ENCODE measurements around the gene TMPRSS11E.
A peak's percentile ranks its signal among the peaks of the same experiment; 100 is the strongest.

The TMPRSS11E gene

GRCh38 chr4:68490826-68491457 is 43.7 kb downstream of the TMPRSS11E start:
- Histone ChIP-seq H4K20me1 (ENCODE audit: insufficient read depth, low read length, poor library complexity, severe bottlenecking) (no peaks in the 10 kb centered on the region), H3K9me3 (ENCODE audit: insufficient read depth, low read depth, low read length) (no peaks in the 10 kb centered on the region)

GRCh38 chr4:68494688-68495087 is 47.4 kb downstream of the TMPRSS11E start:
- no peaks in the 10 kb centered on the region for H3K36me3 ChIP-seq (ENCODE audit: insufficient read depth, low read length)
- H3K4me1 ChIP-seq (ENCODE audit: insufficient read depth, low read length, poor library complexity, severe bottlenecking) = peaks cover 9% of the 10 kb centered on the region
- no peaks in the 10 kb centered on the region for H3F3A ChIP-seq (ENCODE audit: low read depth)
- TF ChIP-seq CTCF (conservative IDR thresholded peaks at IDR 0.05; ENCODE audit: low read length) = no peak
- peak overlapping the region; percentile 57 for H3K4me2 ChIP-seq (ENCODE audit: low read depth, low read length, poor library complexity, severe bottlenecking)
- H3K27me3 ChIP-seq (ENCODE audit: insufficient read depth, low read length, poor library complexity, severe bottlenecking) = no peaks in the 10 kb centered on the region
- H3K9ac ChIP-seq (ENCODE audit: low read depth, low read length, poor library complexity, severe bottlenecking) = peak overlapping the region; percentile 12
- H3K79me2 ChIP-seq (ENCODE audit: insufficient read depth, low read length) = no peaks in the 10 kb centered on the region
- peak overlapping the region; percentile 6 for H3K4me3 ChIP-seq (ENCODE audit: low read length, poor library complexity, severe bottlenecking)
- peak overlapping the region; percentile 72 for H2AFZ ChIP-seq (ENCODE audit: low read length)
- no peaks in the 10 kb centered on the region for H3K9me2 ChIP-seq (replicated peaks; ENCODE audit: low read depth, low read length)
- H4K20me1 ChIP-seq (ENCODE audit: insufficient read depth, low read length, poor library complexity, severe bottlenecking) = no peaks in the 10 kb centered on the region
- no peaks in the 10 kb centered on the region for H3K9me3 ChIP-seq (ENCODE audit: insufficient read depth, low read depth, low read length)

More at GRCh38 chr4:68490826-68491457, 43.7 kb downstream of the TMPRSS11E start:
- H3K9me2 ChIP-seq (replicated peaks; ENCODE audit: low read depth, low read length) = no peaks in the 10 kb centered on the region
- no peaks in the 10 kb centered on the region for H3K79me2 ChIP-seq (ENCODE audit: insufficient read depth, low read length)
- H3K36me3 ChIP-seq (ENCODE audit: insufficient read depth, low read length) = no peaks in the 10 kb centered on the region
- peaks cover 9% of the 10 kb centered on the region for H3K4me1 ChIP-seq (ENCODE audit: insufficient read depth, low read length, poor library complexity, severe bottlenecking)
- H3K4me2 ChIP-seq (ENCODE audit: low read depth, low read length, poor library complexity, severe bottlenecking) = no peak overlapping the region
- TF ChIP-seq EZH2phosphoT487 (IDR thresholded peaks at IDR 0.05; ENCODE audit: borderline replicate concordance) (no peak), CTCF (conservative IDR thresholded peaks at IDR 0.05; ENCODE audit: low read length) (no peak)
- H3K27me3 ChIP-seq (ENCODE audit: insufficient read depth, low read length, poor library complexity, severe bottlenecking) = no peaks in the 10 kb centered on the region
- H3K9ac ChIP-seq (ENCODE audit: low read depth, low read length, poor library complexity, severe bottlenecking) = no peak overlapping the region
- no peak overlapping the region for H3K4me3 ChIP-seq (ENCODE audit: low read length, poor library complexity, severe bottlenecking)
- no peak overlapping the region for H2AFZ ChIP-seq (ENCODE audit: low read length)
- H3F3A ChIP-seq (ENCODE audit: low read depth) = no peaks in the 10 kb centered on the region

GRCh38 chr4:68498413-68499007 is 51.2 kb downstream of the TMPRSS11E start:
- H3K9me3 ChIP-seq (ENCODE audit: insufficient read depth, low read depth, low read length) = no peaks in the 10 kb centered on the region
- no peak for TF ChIP-seq EZH2phosphoT487 (IDR thresholded peaks at IDR 0.05; ENCODE audit: borderline replicate concordance)
- peak; percentile 91 for TF ChIP-seq CTCF (conservative IDR thresholded peaks at IDR 0.05; ENCODE audit: low read length)
- H3F3A ChIP-seq (ENCODE audit: low read depth) = no peaks in the 10 kb centered on the region
- no peaks in the 10 kb centered on the region for H3K9me2 ChIP-seq (replicated peaks; ENCODE audit: low read depth, low read length)
- peaks cover 9% of the 10 kb centered on the region for H3K4me1 ChIP-seq (ENCODE audit: insufficient read depth, low read length, poor library complexity, severe bottlenecking)
- H3K79me2 ChIP-seq (ENCODE audit: insufficient read depth, low read length) = no peaks in the 10 kb centered on the region
- no peak overlapping the region for H3K4me3 ChIP-seq (ENCODE audit: low read length, poor library complexity, severe bottlenecking)
- H4K20me1 ChIP-seq (ENCODE audit: insufficient read depth, low read length, poor library complexity, severe bottlenecking) = no peaks in the 10 kb centered on the region
- peak overlapping the region; percentile 78; the same call in 1 of the 2 replicates for H2AFZ ChIP-seq (ENCODE audit: low read length)
- no peaks in the 10 kb centered on the region for H3K27me3 ChIP-seq (ENCODE audit: insufficient read depth, low read length, poor library complexity, severe bottlenecking)
- no peaks in the 10 kb centered on the region for H3K36me3 ChIP-seq (ENCODE audit: insufficient read depth, low read length)
- H3K9ac ChIP-seq (ENCODE audit: low read depth, low read length, poor library complexity, severe bottlenecking) = no peak overlapping the region
- H3K4me2 ChIP-seq (ENCODE audit: low read depth, low read length, poor library complexity, severe bottlenecking) = no peak overlapping the region
